GM12892 (cell line): Measurements from ENCODE around the gene BAIAP2L2.

Experiments used
- DNase-seq: peaks from one replicate; pipeline ENCODE4 v3.0.0; 2011; ENCODE audit not compliant: insufficient read length
- FAIRE-seq: peaks from 2 replicates; lab custom pipeline; 2011; peaks lifted over from hg19 to GRCh38; lab: Jason Lieb, UNC
- POLR2A ChIP-seq: IDR thresholded peaks from 2 replicates; pipeline ENCODE4 v1.6.1; 2011; ENCODE audit warnings: low read depth, low read length, control low read depth
- POLR2AphosphoS5 ChIP-seq: IDR thresholded peaks from 2 replicates; pipeline ENCODE4 v1.6.1; 2011; ENCODE audit warnings: low read depth, low read length, control low read depth
- TAF1 ChIP-seq: IDR thresholded peaks from 2 replicates; pipeline ENCODE4 v1.6.1; 2011; ENCODE audit warnings: low read depth, mild to moderate bottlenecking, control low read depth, low read length, borderline replicate concordance

Gene BAIAP2L2

DNA sequence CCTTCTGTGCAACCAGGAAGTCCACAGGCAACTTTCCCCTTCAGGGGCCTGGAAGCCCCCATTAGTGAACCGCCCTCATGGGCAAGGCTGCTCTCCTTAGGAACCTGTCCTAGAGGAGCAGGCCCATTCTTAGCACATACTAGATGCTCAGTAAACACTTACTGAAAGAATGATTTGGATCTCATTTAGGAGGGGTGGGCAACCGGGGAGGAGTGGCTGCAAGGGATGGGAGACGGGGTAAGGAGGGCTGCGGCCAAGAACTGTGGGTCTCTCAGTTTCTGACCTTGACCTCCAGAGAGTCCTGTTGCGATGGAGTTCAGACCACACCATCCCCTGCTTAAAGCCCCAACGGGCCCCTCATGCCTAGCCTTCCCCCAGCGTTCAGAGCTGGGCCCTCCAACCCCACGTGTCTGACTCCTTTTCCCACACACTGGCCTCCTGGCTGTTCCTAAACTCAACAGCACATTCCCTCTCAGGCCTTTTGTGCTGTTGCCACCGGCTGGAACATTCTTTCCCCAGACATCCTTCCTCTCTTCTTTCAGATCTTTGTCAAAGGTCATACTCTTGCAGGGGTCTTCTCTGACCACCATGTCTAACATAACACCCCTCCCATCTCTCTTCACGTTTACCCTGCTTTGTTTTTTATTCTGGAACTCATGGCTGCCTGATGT is 74.0 kb downstream of the BAIAP2L2 start:
- TF ChIP-seq POLR2AphosphoS5, result no peak
- TF ChIP-seq TAF1, result no peak
- TF ChIP-seq POLR2A, result no peak
- no peak for FAIRE-seq
- no peak for DNase-seq

DNA sequence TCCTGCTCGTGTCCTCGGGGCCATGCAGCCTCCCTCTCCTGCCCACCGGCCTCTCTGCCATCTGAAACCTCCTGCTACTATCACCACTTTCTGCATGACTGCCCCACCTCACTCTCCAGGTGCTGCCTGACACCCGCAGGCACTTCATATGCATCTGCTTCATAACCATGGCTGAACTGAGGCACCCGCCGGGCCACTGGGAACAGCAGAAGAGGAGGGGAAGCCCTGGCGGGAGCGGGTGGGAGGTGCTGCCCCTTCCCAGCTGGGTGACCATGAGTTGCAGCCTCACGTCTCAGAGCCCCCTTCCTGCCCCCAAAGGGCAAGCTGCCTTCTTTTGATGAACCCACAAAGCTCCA is 75.0 kb downstream of the BAIAP2L2 start:
- no peak for TF ChIP-seq POLR2A
- no peak for TF ChIP-seq TAF1
- no peak for TF ChIP-seq POLR2AphosphoS5
- DNase-seq (no peak), FAIRE-seq (no peak)
